GM18511 (cell line): ENCODE results near the gene STIP1.
A peak's percentile ranks its signal among the peaks of the same experiment; 100 is the strongest.

Experiments
- ATAC-seq: cut with Tn5 transposase; IDR thresholded peaks from one replicate; pipeline ENCODE4 v1.9.1; 2021; ENCODE audit warnings: mild to moderate bottlenecking, moderate library complexity; ENCODE audit not compliant: unreplicated experiment

Gene STIP1

GRCh38 chr11:64234647-64235379 is 48.8 kb downstream of the STIP1 start:
- peak; percentile 43 for ATAC-seq

GRCh38 chr11:64235437-64236161 is 49.6 kb downstream of the STIP1 start:
- no peak for ATAC-seq

- no peak for ATAC-seq
Measured at GRCh38 chr11:64237484-64237951, 51.5 kb downstream of the STIP1 start.

DNA sequence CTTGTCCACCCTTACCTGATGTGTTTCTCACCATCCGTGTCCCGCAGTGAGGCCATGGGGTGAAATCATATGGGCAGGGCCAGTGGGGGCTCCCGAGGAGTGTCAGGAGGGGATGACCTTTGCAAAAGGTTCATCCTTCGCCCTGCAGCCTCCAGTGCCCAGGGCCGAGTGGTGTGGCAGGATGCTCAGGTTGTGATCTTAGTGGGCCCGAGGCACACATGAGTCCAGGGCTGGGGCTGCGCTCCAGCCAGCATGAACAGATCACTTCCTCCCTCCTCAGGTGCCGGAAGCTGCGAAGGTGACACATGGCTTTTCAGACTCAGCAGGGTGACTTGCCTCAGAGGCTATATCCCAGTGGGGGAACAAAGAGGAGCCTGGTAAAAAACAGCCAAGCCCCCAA is 52.1 kb downstream of the STIP1 start:
- ATAC-seq = no peak

GRCh38 chr11:64238999-64239398 is 53.0 kb downstream of the STIP1 start:
- no peak for ATAC-seq

- no peak for ATAC-seq
Measured at GRCh38 chr11:64239662-64240434, 53.9 kb downstream of the STIP1 start.

- ATAC-seq = peak; percentile 50
Measured at GRCh38 chr11:64240435-64241240, 54.7 kb downstream of the STIP1 start, which contains the start of gene FKBP2. FKBP2 (plus strand) TSS chr11:64241095; CDS start chr11:64242388, 1,293 bp downstream.

DNA sequence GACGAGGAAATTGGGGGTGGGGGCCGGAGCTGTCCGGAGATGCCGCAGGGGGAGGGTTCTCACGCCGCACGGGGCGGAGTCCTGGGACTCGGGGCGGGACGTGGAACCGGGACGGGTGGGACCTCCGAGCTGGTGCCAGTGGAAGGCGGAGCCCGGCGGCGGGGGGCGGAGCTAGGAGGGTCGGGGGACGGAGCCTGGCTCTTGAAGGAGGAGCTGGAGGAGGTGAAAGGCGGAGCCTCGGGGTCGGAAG is 55.2 kb downstream of the STIP1 start:
- peak; percentile 63 for ATAC-seq

- peak; percentile 59 for ATAC-seq
Measured at GRCh38 chr11:64241491-64242374, 55.8 kb downstream of the STIP1 start.

DNA sequence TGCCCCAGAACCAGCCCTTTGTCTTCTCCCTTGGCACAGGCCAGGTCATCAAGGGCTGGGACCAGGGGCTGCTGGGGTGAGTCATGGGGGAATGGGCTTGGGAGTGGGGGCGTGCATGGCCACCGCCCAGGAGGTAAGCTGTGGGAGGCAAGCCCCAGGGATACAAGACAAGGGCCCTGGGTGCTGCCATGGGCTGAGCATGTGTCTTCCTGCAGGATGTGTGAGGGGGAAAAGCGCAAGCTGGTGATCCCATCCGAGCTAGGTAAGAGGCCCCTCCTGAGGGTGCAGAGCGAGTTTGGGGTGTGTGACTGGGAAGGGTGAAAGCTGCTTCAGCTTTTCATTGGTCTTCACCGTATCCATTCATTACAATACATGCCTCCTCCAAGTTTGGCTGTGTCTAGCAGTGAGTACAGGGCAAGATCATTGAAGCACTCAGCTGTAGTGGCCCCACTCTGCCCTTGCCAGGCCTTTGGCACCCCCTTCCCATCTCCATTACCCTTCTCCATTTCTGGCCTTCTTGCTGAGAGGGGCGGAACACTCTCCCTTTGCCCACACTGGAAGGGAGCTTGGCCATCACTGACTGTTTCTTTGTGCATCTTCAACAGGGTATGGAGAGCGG is 57.4 kb downstream of the STIP1 start:
- no peak for ATAC-seq

DNA sequence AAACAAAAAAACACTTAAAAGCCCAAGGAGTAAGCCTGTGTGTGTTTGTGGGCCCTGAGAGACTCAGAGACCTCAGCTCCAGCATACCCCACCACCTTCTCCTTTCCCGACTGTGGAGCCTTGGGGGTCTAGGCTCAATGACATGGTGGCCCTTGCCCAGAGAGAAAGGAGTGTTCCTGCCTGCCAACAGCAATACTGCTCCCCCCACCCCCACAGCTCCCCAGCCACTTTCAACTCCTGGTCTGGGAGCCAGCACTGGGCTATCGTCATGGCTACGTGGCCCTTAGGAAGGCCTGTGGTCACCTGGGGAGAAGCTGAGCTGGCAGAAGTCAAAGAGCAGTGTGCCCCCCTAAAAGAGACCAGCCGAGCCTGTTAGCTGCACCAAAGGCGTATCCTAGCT is 58.1 kb downstream of the STIP1 start:
- no peak for ATAC-seq

DNA sequence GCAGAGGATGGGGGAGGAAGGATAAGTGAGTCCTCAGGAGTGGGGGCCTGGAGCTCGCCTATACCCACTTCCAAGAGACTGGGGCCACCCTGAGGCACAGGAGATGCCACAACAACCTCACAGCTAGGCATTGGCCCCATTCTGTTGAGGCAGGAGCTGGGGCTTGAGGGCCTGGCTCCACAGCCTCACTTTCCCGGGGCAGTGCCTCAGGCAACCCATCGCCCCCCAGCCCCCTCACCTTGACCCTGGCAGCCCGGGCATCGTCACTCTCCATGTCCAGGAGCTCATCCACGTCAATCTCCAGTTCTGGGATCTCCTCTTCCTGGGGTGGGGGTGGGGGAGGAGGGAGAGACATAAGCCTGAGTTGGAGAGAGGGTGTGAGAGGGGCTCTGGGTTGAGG is 59.0 kb downstream of the STIP1 start:
- ATAC-seq = no peak

GRCh38 chr11:64245401-64245796 is 59.4 kb downstream of the STIP1 start:
- no peak for ATAC-seq

DNA sequence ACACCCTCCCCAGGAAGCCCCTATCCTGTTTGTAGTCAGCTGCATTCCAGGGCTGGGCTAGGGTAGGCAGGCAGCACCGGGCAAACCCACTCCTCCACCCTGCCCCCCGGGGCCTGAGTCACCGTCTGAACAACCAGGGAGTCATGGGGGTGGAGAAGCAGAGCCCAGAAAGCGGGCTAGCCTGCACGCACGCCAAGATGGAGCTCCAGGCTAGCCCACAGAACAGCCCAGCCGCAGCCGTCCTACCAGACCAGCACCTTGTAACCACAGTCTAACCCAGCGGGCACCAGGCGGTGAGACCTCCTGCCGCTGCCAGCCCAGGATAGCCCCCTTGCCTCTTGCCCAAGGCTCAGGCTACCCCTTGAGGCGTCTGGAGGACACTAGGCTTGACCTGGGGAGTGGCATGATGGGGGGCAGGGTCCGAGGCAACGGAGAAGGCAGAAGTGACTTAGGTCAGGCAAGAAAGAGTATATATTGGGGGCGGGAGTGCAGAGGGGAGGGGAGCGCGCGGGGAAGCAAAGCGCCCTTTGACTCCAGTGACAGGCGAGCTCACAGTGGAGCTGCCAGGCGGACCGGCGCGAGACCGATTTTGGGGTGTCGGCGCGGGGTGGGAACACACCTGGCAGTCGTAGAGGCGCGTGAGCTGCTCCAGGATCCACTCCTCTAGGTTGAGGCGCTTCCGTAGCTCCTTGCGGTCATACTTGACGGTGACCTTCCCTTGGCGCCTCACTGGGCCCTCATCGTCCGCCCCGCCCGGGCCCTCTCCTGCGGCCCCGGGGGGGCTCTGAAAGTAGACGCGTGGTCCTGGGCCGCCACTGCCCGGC is 60.0 kb downstream of the STIP1 start:
- ATAC-seq = no peak

DNA sequence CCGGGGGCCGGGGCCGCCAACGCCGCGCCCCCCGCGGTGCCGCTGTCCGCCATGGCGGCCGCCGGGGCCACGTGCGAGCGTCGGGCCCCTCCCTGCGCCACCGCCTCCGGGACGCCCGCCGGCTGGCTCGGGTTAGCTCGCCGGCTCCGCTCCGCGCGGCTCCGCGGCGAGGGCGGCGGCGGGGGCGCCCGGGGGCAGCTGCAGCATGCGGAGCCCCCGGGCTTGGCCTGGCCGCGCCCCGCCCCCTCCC is 60.6 kb downstream of the STIP1 start:
- ATAC-seq = peak; percentile 17

- peak; percentile 48 for ATAC-seq
Measured at GRCh38 chr11:64246871-64247728, 61.1 kb downstream of the STIP1 start, which contains the start of gene PPP1R14B. PPP1R14B (minus strand) TSS chr11:64246943; CDS start chr11:64246673, 270 bp downstream.

DNA sequence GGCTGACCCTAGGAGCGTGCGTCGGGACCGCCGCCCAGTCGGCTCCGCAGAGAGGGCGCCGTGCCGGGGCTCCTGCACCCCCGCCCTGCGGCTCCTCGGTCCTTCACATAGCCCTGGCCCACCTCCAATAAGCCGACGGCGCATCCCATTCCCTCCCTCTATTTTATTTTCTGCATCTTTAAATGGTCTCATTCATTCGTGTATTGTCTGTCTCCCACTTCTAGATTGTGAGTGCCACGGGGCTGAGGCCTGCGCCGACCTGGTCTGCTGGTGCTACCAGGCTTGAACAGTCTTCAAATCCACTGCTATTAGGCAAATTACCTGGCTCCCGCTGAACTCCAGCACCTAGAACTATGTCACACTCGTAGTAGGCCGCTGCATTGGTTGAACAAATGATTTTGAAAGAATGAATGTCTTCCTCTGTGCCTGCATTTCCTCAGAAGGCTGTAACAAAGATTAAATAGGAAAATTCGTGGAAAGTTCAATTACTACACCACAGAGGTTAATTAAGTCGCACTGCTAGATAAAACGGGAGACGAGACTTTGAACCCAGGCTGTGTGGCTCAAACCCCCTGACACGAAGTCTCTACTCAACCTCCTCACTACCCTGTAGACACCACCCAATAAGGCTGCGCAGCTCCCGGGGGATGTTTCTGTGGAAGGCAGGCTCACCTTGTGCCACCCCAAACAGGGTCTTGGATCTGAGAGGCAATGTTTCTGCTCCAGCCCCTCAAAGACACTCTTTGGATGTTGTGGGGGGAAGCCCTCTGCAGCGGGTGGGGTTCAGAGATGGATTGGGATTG is 62.0 kb downstream of the STIP1 start:
- no peak for ATAC-seq
